Gastroesophageal sphincter (tissue), 3 donors: ENCODE measurements around the gene MYO5A.

Source experiments
- CTCF ChIP-seq, 4 experiments: fragments of 200-600 bp in 2 of 4; fragments of 450-650 bp in 2 of 4; sonication (generic) in 1 of 4; IDR thresholded peaks; one replicate each; pipeline ENCODE4 v1.5.1; 2017 to 2019; ENCODE audit warnings: antibody characterized with exemption in 4 of 4, mild to moderate bottlenecking in 2 of 4, moderate library complexity in 2 of 4
- EP300 ChIP-seq: sonication (generic); formaldehyde crosslinking; IDR thresholded peaks from one replicate; pipeline ENCODE4 v1.6.1; 2017; ENCODE audit warnings: antibody characterized with exemption, mild to moderate bottlenecking
- POLR2A ChIP-seq, 2 donors: fragments of 450-650 bp; IDR thresholded peaks; one replicate each; pipeline ENCODE4 v1.6.1; 2017; ENCODE audit warnings: antibody characterized with exemption in 2 of 2, mild to moderate bottlenecking in 2 of 2, moderate library complexity in 1 of 2
- POLR2AphosphoS5 ChIP-seq: sonication (generic); formaldehyde crosslinking; IDR thresholded peaks from one replicate; pipeline ENCODE4 v1.6.1; 2017; ENCODE audit warnings: antibody characterized with exemption

- TF ChIP-seq CTCF (IDR thresholded peaks at IDR 0.05): no peak
- no peak for TF ChIP-seq POLR2A (IDR thresholded peaks at IDR 0.05)
- no peak for TF ChIP-seq POLR2AphosphoS5
- no peak for TF ChIP-seq EP300
These were observed 86.8 kb downstream of the MYO5A start for GRCh38 chr15:52441841-52442240.
